Activated naive CD4-positive, alpha-beta T cell (primary cell): ENCODE results near the gene ITGA5.

Experiments
- DNase-seq, 4 experiments: peaks; one replicate each; lab custom pipeline; 2025; lab: John Stamatoyannopoulos, UW

The ITGA5 gene

GRCh38 chr12:54352891-54353874 is 65.9 kb downstream of the ITGA5 start:
- DNase-seq = no peak

- peak in 1 of 4 experiments; percentile 12 for DNase-seq
Observed at GRCh38 chr12:54352022-54352531, 67.0 kb downstream of the ITGA5 start.

GRCh38 chr12:54351341-54351740 is 67.7 kb downstream of the ITGA5 start:
- no peak for DNase-seq

GRCh38 chr12:54350743-54351142 is 68.3 kb downstream of the ITGA5 start:
- DNase-seq = no peak

- DNase-seq = no peak
Observed at GRCh38 chr12:54349679-54350078, 69.4 kb downstream of the ITGA5 start.

GRCh38 chr12:54349036-54349435 is 70.0 kb downstream of the ITGA5 start:
- no peak for DNase-seq
